ENCODE measurements around the gene BMERB1.
"Not testable (repeated sequence)": the region's sequence is repeated elsewhere in the genome, so short reads cannot be mapped to it uniquely, and the experiment has no call there.

Gene BMERB1

GRCh38 chr16:15444264-15444663, 9.9 kb downstream of the BMERB1 start:
- Histone ChIP-seq H4K20me1 (no peaks in the 10 kb centered on the region), H3K27me3 (no peaks in the 10 kb centered on the region), H3K36me3 (no peaks in the 10 kb centered on the region), H3K4me1 (no peaks in the 10 kb centered on the region), H3K4me2 (no peak overlapping the region), H3K27ac (no peak overlapping the region), H3K9ac (no peak overlapping the region), H3K4me3 (no peak overlapping the region), H3K9me3 (peaks cover 13% of the 10 kb centered on the region)
- TF ChIP-seq Cebpa-rat (IDR thresholded peaks at IDR 0.05) = no peak

- Histone ChIP-seq H3K36me3 (no peaks in the 10 kb centered on the region), H3K4me1 (no peaks in the 10 kb centered on the region), H4K20me1 (no peaks in the 10 kb centered on the region), H3K4me2 (no peak overlapping the region), H3K9me3 (peaks cover 13% of the 10 kb centered on the region), H3K4me3 (no peak overlapping the region), H3K27me3 (no peaks in the 10 kb centered on the region), H3K9ac (no peak overlapping the region), H3K27ac (no peak overlapping the region)
- TF ChIP-seq Cebpa-rat (IDR thresholded peaks at IDR 0.05) = no peak
Observed at GRCh38 chr16:15445450-15445849, 11.1 kb downstream of the BMERB1 start.

GRCh38 chr16:15446901-15447300, 12.5 kb downstream of the BMERB1 start:
- Histone ChIP-seq H4K20me1 (no peaks in the 10 kb centered on the region), H3K27me3 (no peaks in the 10 kb centered on the region), H3K36me3 (no peaks in the 10 kb centered on the region), H3K9ac (no peak overlapping the region), H3K4me3 (no peak overlapping the region), H3K27ac (no peak overlapping the region), H3K4me2 (no peak overlapping the region), H3K9me3 (peaks cover 13% of the 10 kb centered on the region), H3K4me1 (no peaks in the 10 kb centered on the region)
- TF ChIP-seq Cebpa-rat (IDR thresholded peaks at IDR 0.05) = no peak

GRCh38 chr16:15450624-15451023, 16.2 kb downstream of the BMERB1 start:
- H3K27ac ChIP-seq = no peak overlapping the region
- H4K20me1 ChIP-seq = no peaks in the 10 kb centered on the region
- no peaks in the 10 kb centered on the region for H3K36me3 ChIP-seq
- no peaks in the 10 kb centered on the region for H3K27me3 ChIP-seq
- no peak for TF ChIP-seq Cebpa-rat (IDR thresholded peaks at IDR 0.05)
- H3K9me3 ChIP-seq = peaks cover 5% of the 10 kb centered on the region
- H3K4me1 ChIP-seq = peaks cover 7% of the 10 kb centered on the region; the same call in 1 of the 2 replicates
- H3K4me2 ChIP-seq = no peak overlapping the region
- no peak overlapping the region for H3K9ac ChIP-seq
- no peak overlapping the region for H3K4me3 ChIP-seq

GRCh38 chr16:15451098-15451731, 16.8 kb downstream of the BMERB1 start:
- H3K27me3 ChIP-seq = no peaks in the 10 kb centered on the region
- TF ChIP-seq Cebpa-rat (IDR thresholded peaks at IDR 0.05) = no peak
- no peak overlapping the region for H3K4me3 ChIP-seq

GRCh38 chr16:15452246-15452855, 18.0 kb downstream of the BMERB1 start:
- Histone ChIP-seq H4K20me1 (no peaks in the 10 kb centered on the region), H3K4me2 (no peak overlapping the region), H3K36me3 (no peaks in the 10 kb centered on the region), H3K9ac (no peak overlapping the region), H3K4me3 (no peak overlapping the region), H3K27me3 (no peaks in the 10 kb centered on the region), H3K9me3 (no peaks in the 10 kb centered on the region), H3K4me1 (peaks cover 7% of the 10 kb centered on the region; the same call in 1 of the 2 replicates), H3K27ac (no peak overlapping the region)
- TF ChIP-seq Cebpa-rat (IDR thresholded peaks at IDR 0.05) = no peak

More at GRCh38 chr16:15451098-15451731, 16.8 kb downstream of the BMERB1 start:
- Histone ChIP-seq H3K9me3 (no peaks in the 10 kb centered on the region), H3K4me1 (peaks cover 7% of the 10 kb centered on the region; the same call in 1 of the 2 replicates), H4K20me1 (no peaks in the 10 kb centered on the region), H3K27ac (no peak overlapping the region), H3K9ac (no peak overlapping the region), H3K4me2 (no peak overlapping the region), H3K36me3 (no peaks in the 10 kb centered on the region)

- H3K27me3 ChIP-seq, H3K9ac ChIP-seq, H3K4me2 ChIP-seq, H3K4me3 ChIP-seq, H3K36me3 ChIP-seq, H4K20me1 ChIP-seq, H3K27ac ChIP-seq, H3K9me3 ChIP-seq: not testable (repeated sequence)
- peaks cover 15% of the 10 kb centered on the region; the same call in 1 of the 2 replicates for H3K4me1 ChIP-seq
Observed at GRCh38 chr16:15453296-15453695, 18.9 kb downstream of the BMERB1 start.

- H4K20me1 ChIP-seq, H3K4me3 ChIP-seq, H3K9ac ChIP-seq, H3K36me3 ChIP-seq, H3K9me3 ChIP-seq, H3K27me3 ChIP-seq, H3K27ac ChIP-seq, H3K4me2 ChIP-seq: not testable (repeated sequence)
- H3K4me1 ChIP-seq = peaks cover 15% of the 10 kb centered on the region; the same call in 1 of the 2 replicates
Observed at GRCh38 chr16:15454933-15455332, 20.5 kb downstream of the BMERB1 start.

GRCh38 chr16:15457400-15457799, 23.0 kb downstream of the BMERB1 start:
- H3K4me2 ChIP-seq = no peak overlapping the region
- H3K36me3 ChIP-seq = no peaks in the 10 kb centered on the region
- H3K9me3 ChIP-seq = peaks cover 5% of the 10 kb centered on the region; the same call in 1 of the 2 replicates
- no peaks in the 10 kb centered on the region for H3K27me3 ChIP-seq
- H4K20me1 ChIP-seq = no peaks in the 10 kb centered on the region
- H3K4me1 ChIP-seq = peaks cover 15% of the 10 kb centered on the region; the same call in 1 of the 2 replicates
- no peak overlapping the region for H3K4me3 ChIP-seq
- no peak overlapping the region for H3K9ac ChIP-seq
- H3K27ac ChIP-seq = no peak overlapping the region
- TF ChIP-seq Cebpa-rat (IDR thresholded peaks at IDR 0.05) = no peak

- no peaks in the 10 kb centered on the region for H3K36me3 ChIP-seq
- no peaks in the 10 kb centered on the region for H3K27me3 ChIP-seq
- H3K4me3 ChIP-seq = no peak overlapping the region
- peaks cover 15% of the 10 kb centered on the region; the same call in 1 of the 2 replicates for H3K4me1 ChIP-seq
- TF ChIP-seq Cebpa-rat (IDR thresholded peaks at IDR 0.05) = no peak
- no peaks in the 10 kb centered on the region for H4K20me1 ChIP-seq
- H3K9me3 ChIP-seq = peaks cover 5% of the 10 kb centered on the region; the same call in 1 of the 2 replicates
- H3K9ac ChIP-seq = no peak overlapping the region
- no peak overlapping the region for H3K27ac ChIP-seq
- no peak overlapping the region for H3K4me2 ChIP-seq
Observed at GRCh38 chr16:15457958-15458357, 23.6 kb downstream of the BMERB1 start.
